ENCODE results near the gene OSBPL3.

OSBPL3 gene

GRCh38 chr7:24866004-24866615 lies 113.9 kb downstream of the OSBPL3 start:
- Histone ChIP-seq H3K9me3 (replicated peaks; ENCODE audit: low read length) (no peaks in the 10 kb centered on the region), H3K4me1 (ENCODE audit: control insufficient read depth, insufficient read depth, low read length) (no peaks in the 10 kb centered on the region), H3K9ac (ENCODE audit: low read depth, low read length) (no peak overlapping the region), H3K4me3 (ENCODE audit: low read length) (no peak overlapping the region), H3K27me3 (ENCODE audit: control insufficient read depth, insufficient read depth, low read length) (no peaks in the 10 kb centered on the region), H3K4me2 (ENCODE audit: low read length) (no peak overlapping the region), H3K36me3 (ENCODE audit: insufficient read depth, low read length) (peaks cover 16% of the 10 kb centered on the region)

GRCh38 chr7:24864214-24864817 lies 115.7 kb downstream of the OSBPL3 start:
- Histone ChIP-seq H3K4me2 (ENCODE audit: low read length) (no peak overlapping the region), H3K27me3 (ENCODE audit: control insufficient read depth, insufficient read depth, low read length) (no peaks in the 10 kb centered on the region), H3K4me3 (ENCODE audit: low read length) (no peak overlapping the region), H3K36me3 (ENCODE audit: insufficient read depth, low read length) (peaks cover 16% of the 10 kb centered on the region), H3K9ac (ENCODE audit: low read depth, low read length) (no peak overlapping the region), H3K4me1 (ENCODE audit: control insufficient read depth, insufficient read depth, low read length) (no peaks in the 10 kb centered on the region), H3K9me3 (replicated peaks; ENCODE audit: low read length) (no peaks in the 10 kb centered on the region)

DNA sequence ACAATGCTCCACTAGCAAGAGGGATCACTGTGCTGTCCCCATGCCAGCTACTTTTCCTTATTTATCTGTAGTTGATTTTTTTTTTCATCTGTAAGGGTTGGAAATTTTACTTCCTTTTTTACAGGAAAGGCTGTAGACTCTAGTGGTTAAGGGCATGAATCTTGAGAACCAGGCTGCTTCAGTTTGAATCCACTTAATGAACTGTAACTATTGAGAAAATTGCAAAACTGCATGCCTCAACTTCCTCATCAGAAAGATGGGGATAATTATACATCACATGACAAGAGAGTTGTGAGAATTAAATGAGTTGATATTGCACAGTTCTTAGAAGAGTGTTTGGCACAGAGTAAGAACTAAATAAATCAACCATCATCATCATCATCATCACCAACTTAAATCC lies 116.4 kb downstream of the OSBPL3 start:
- no peak overlapping the region for H3K9ac ChIP-seq (ENCODE audit: low read depth, low read length)
- no peaks in the 10 kb centered on the region for H3K9me3 ChIP-seq (replicated peaks; ENCODE audit: low read length)
- peaks cover 16% of the 10 kb centered on the region for H3K36me3 ChIP-seq (ENCODE audit: insufficient read depth, low read length)
- no peaks in the 10 kb centered on the region for H3K27me3 ChIP-seq (ENCODE audit: control insufficient read depth, insufficient read depth, low read length)
- H3K4me2 ChIP-seq (ENCODE audit: low read length): no peak overlapping the region
- no peaks in the 10 kb centered on the region for H3K4me1 ChIP-seq (ENCODE audit: control insufficient read depth, insufficient read depth, low read length)
- no peak overlapping the region for H3K4me3 ChIP-seq (ENCODE audit: low read length)

- Histone ChIP-seq H3K36me3 (ENCODE audit: insufficient read depth, low read length) (peaks cover 16% of the 10 kb centered on the region), H3K4me3 (ENCODE audit: low read length) (no peak overlapping the region), H3K27me3 (ENCODE audit: control insufficient read depth, insufficient read depth, low read length) (no peaks in the 10 kb centered on the region), H3K4me2 (ENCODE audit: low read length) (no peak overlapping the region), H3K4me1 (ENCODE audit: control insufficient read depth, insufficient read depth, low read length) (no peaks in the 10 kb centered on the region), H3K9me3 (replicated peaks; ENCODE audit: low read length) (no peaks in the 10 kb centered on the region), H3K9ac (ENCODE audit: low read depth, low read length) (no peak overlapping the region)
Measured at GRCh38 chr7:24862461-24862860, 117.5 kb downstream of the OSBPL3 start.

DNA sequence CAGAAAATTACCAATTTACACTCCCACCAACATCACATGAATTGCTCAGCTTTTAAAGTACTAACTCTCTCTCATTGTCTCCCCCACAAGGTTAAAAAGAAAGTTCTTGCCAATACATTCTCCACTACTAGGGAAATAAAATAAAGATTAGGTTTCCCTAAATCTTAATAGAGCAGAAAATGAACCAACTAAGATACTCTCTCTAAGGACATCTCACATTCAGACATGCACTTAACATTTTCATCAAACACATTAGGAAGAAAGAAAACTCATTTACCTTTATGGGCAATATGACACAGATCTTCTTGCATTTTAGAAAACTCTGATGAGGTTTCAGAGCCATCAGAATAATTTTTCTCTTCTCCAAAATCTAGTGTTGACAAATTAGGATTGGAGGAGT lies 118.6 kb downstream of the OSBPL3 start:
- H3K27me3 ChIP-seq (ENCODE audit: control insufficient read depth, insufficient read depth, low read length): no peaks in the 10 kb centered on the region
- no peaks in the 10 kb centered on the region for H3K4me1 ChIP-seq (ENCODE audit: control insufficient read depth, insufficient read depth, low read length)
- peaks cover 16% of the 10 kb centered on the region for H3K36me3 ChIP-seq (ENCODE audit: insufficient read depth, low read length)
- no peaks in the 10 kb centered on the region for H3K9me3 ChIP-seq (replicated peaks; ENCODE audit: low read length)
- H3K4me3 ChIP-seq (ENCODE audit: low read length): no peak overlapping the region
- no peak overlapping the region for H3K9ac ChIP-seq (ENCODE audit: low read depth, low read length)
- H3K4me2 ChIP-seq (ENCODE audit: low read length): no peak overlapping the region

GRCh38 chr7:24860611-24861010 lies 119.4 kb downstream of the OSBPL3 start:
- no peak overlapping the region for H3K4me2 ChIP-seq (ENCODE audit: low read length)
- H3K4me1 ChIP-seq (ENCODE audit: control insufficient read depth, insufficient read depth, low read length): no peaks in the 10 kb centered on the region
- H3K36me3 ChIP-seq (ENCODE audit: insufficient read depth, low read length): peaks cover 12% of the 10 kb centered on the region
- H3K4me3 ChIP-seq (ENCODE audit: low read length): no peak overlapping the region
- no peaks in the 10 kb centered on the region for H3K27me3 ChIP-seq (ENCODE audit: control insufficient read depth, insufficient read depth, low read length)
- H3K9me3 ChIP-seq (replicated peaks; ENCODE audit: low read length): no peaks in the 10 kb centered on the region
- no peak overlapping the region for H3K9ac ChIP-seq (ENCODE audit: low read depth, low read length)

DNA sequence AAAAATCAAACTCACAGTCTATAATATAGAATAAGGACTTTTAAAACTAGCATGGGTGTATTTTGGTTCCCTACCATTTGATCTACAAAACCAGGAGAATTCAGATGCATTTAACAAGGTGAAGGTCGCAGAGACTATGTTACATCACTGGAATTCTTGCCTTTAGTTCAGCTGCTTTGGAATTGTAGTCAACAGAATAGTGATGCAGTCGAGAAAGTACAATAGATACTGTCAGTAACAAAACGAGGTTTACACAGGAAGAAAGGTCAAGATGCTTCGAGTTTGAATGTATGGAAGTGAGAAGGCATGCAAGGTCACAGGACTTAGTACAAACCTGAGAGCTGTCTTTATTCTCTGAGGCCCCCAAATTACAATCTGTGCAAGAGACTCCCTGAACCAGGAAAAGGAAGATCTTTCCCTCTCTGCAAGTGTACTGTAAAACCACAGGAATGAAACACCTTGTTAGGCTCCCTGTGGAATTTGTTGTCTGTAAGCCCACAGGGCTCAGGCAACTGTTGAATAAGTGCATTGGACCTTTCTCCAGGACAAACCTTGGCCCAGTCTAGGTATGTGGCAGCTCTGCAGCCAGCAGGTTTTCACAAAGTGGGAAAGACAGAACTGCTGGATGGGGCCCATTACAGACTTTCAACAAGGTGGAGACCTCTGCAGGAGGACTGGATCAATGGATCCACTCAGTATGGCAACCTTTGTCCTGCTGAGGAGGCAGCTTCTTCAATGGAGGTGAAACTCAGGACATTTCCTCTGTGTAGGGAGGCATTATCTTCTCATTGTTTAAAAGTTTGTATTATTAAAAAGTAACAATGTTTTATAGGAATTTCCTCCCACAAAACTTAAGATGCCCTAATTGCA lies 121.6 kb downstream of the OSBPL3 start:
- Histone ChIP-seq H3K36me3 (ENCODE audit: insufficient read depth, low read length) (peaks cover 10% of the 10 kb centered on the region), H3K9me3 (replicated peaks; ENCODE audit: low read length) (no peaks in the 10 kb centered on the region), H3K4me1 (ENCODE audit: control insufficient read depth, insufficient read depth, low read length) (no peaks in the 10 kb centered on the region)

GRCh38 chr7:24857623-24858022 lies 122.4 kb downstream of the OSBPL3 start:
- Histone ChIP-seq H3K4me2 (ENCODE audit: low read length) (no peak overlapping the region), H3K9me3 (replicated peaks; ENCODE audit: low read length) (no peaks in the 10 kb centered on the region), H3K36me3 (ENCODE audit: insufficient read depth, low read length) (peaks cover 3% of the 10 kb centered on the region), H3K4me1 (ENCODE audit: control insufficient read depth, insufficient read depth, low read length) (no peaks in the 10 kb centered on the region), H3K4me3 (ENCODE audit: low read length) (no peak overlapping the region), H3K27me3 (ENCODE audit: control insufficient read depth, insufficient read depth, low read length) (no peaks in the 10 kb centered on the region), H3K9ac (ENCODE audit: low read depth, low read length) (no peak overlapping the region)

More for the DNA sequence above, 121.6 kb downstream of the OSBPL3 start:
- H3K27me3 ChIP-seq (ENCODE audit: control insufficient read depth, insufficient read depth, low read length): no peaks in the 10 kb centered on the region
- no peak overlapping the region for H3K9ac ChIP-seq (ENCODE audit: low read depth, low read length)
- no peak overlapping the region for H3K4me2 ChIP-seq (ENCODE audit: low read length)
- H3K4me3 ChIP-seq (ENCODE audit: low read length): no peak overlapping the region

DNA sequence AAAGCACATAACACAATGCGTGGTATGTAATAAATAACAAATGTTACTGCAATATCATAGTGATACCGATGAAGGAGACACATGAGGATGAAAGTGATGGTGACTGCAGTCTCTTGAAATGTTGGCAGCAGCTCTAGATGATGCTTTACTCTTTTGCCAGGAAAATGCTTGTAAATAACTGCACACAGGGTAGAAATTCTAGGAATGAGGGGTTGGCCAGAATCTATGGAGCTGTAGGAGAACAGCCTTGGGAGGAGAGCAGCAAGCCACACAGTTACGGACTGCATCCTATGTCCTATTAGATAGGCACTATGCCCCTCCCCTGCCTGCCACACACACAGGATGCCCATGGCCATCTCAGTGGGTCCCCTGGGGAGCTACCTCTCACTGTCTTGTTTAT lies 125.1 kb downstream of the OSBPL3 start:
- no peaks in the 10 kb centered on the region for H3K27me3 ChIP-seq (ENCODE audit: control insufficient read depth, insufficient read depth, low read length)
- no peaks in the 10 kb centered on the region for H3K9me3 ChIP-seq (replicated peaks; ENCODE audit: low read length)
- H3K36me3 ChIP-seq (ENCODE audit: insufficient read depth, low read length): peaks cover 7% of the 10 kb centered on the region
- H3K9ac ChIP-seq (ENCODE audit: low read depth, low read length): no peak overlapping the region
- no peak overlapping the region for H3K4me3 ChIP-seq (ENCODE audit: low read length)
- H3K4me1 ChIP-seq (ENCODE audit: control insufficient read depth, insufficient read depth, low read length): peaks cover 11% of the 10 kb centered on the region
- H3K4me2 ChIP-seq (ENCODE audit: low read length): no peak overlapping the region

DNA sequence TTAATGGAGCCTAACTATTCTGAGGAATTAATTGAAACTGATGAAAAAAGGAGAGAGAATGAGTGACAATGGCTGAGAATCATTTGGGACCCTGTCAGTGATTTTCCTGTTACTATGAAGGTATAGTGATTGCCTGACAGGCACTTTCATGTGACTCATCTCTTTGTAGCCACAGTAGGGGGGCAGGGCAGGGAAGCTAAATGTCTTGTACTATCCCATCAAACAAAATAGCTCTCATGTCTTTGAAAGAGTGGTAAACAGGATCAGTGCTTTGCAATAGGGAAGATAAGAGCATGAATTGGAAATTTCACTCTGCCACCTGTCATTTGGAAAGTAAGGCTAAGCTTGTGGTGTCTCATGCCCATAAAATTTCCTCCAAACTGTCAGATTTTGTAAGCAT lies 128.2 kb downstream of the OSBPL3 start:
- Histone ChIP-seq H3K9ac (ENCODE audit: low read depth, low read length) (no peak overlapping the region), H3K4me1 (ENCODE audit: control insufficient read depth, insufficient read depth, low read length) (peaks cover 11% of the 10 kb centered on the region), H3K4me3 (ENCODE audit: low read length) (no peak overlapping the region), H3K4me2 (ENCODE audit: low read length) (no peak overlapping the region), H3K9me3 (replicated peaks; ENCODE audit: low read length) (no peaks in the 10 kb centered on the region), H3K36me3 (ENCODE audit: insufficient read depth, low read length) (peaks cover 17% of the 10 kb centered on the region), H3K27me3 (ENCODE audit: control insufficient read depth, insufficient read depth, low read length) (no peaks in the 10 kb centered on the region)

- H3K27me3 ChIP-seq (ENCODE audit: control insufficient read depth, insufficient read depth, low read length): no peaks in the 10 kb centered on the region
- H3K4me2 ChIP-seq (ENCODE audit: low read length): no peak overlapping the region
- no peak overlapping the region for H3K4me3 ChIP-seq (ENCODE audit: low read length)
- H3K9me3 ChIP-seq (replicated peaks; ENCODE audit: low read length): no peaks in the 10 kb centered on the region
- peaks cover 11% of the 10 kb centered on the region for H3K4me1 ChIP-seq (ENCODE audit: control insufficient read depth, insufficient read depth, low read length)
- H3K36me3 ChIP-seq (ENCODE audit: insufficient read depth, low read length): peaks cover 17% of the 10 kb centered on the region
- H3K9ac ChIP-seq (ENCODE audit: low read depth, low read length): no peak overlapping the region
Measured at GRCh38 chr7:24848878-24849277, 131.1 kb downstream of the OSBPL3 start.
